ENCODE data around the gene TTC24.

TTC24 gene

GRCh38 chr1:156571919-156572662 lies 7.4 kb upstream of the TTC24 start, which contains the start of gene IQGAP3:
TSS of gene IQGAP3 (minus strand) at chr1:156572565. CDS start at chr1:156572529, 36 bp downstream.
- Histone ChIP-seq H3K27me3 (ENCODE audit: control insufficient read depth, insufficient read depth, low read length) (no peaks in the 10 kb centered on the region), H3K9me3 (ENCODE audit: control insufficient read depth, insufficient read depth, low read length) (no peaks in the 10 kb centered on the region), H3K4me1 (ENCODE audit: control insufficient read depth, insufficient read depth, low read length) (peaks cover 1% of the 10 kb centered on the region; the same call in 1 of the 2 replicates), H3K4me3 (ENCODE audit: low read length) (peak within 1 kb of the TSS; percentile 97), H3K27ac (ENCODE audit: low read length) (no peak within 1 kb of the TSS), H3K36me3 (ENCODE audit: control insufficient read depth, insufficient read depth, low read length) (no peaks in the 10 kb centered on the region)
- DNase-seq (ENCODE audit: low read depth, low spot score): peak; percentile 57
- WGBS (ENCODE audit: insufficient coverage, insufficient read length): no CpG with 5 or more reads among the region's 38 CpGs

GRCh38 chr1:156572663-156573018 lies 6.9 kb upstream of the TTC24 start:
- H3K4me3 ChIP-seq (ENCODE audit: low read length): peak overlapping the region; percentile 1; the same call in 1 of the 2 replicates
- no peak overlapping the region for H3K27ac ChIP-seq (ENCODE audit: low read length)
- WGBS (ENCODE audit: insufficient coverage, insufficient read length): no CpG with 5 or more reads among the region's 10 CpGs
- no peak for DNase-seq (ENCODE audit: low read depth, low spot score)
- H3K9me3 ChIP-seq (ENCODE audit: control insufficient read depth, insufficient read depth, low read length): no peaks in the 10 kb centered on the region
- H3K4me1 ChIP-seq (ENCODE audit: control insufficient read depth, insufficient read depth, low read length): peaks cover 1% of the 10 kb centered on the region; the same call in 1 of the 2 replicates
- no peaks in the 10 kb centered on the region for H3K36me3 ChIP-seq (ENCODE audit: control insufficient read depth, insufficient read depth, low read length)
- H3K27me3 ChIP-seq (ENCODE audit: control insufficient read depth, insufficient read depth, low read length): no peaks in the 10 kb centered on the region

GRCh38 chr1:156574039-156574633 lies 5.4 kb upstream of the TTC24 start:
- Histone ChIP-seq H3K9me3 (ENCODE audit: control insufficient read depth, insufficient read depth, low read length) (no peaks in the 10 kb centered on the region), H3K4me1 (ENCODE audit: control insufficient read depth, insufficient read depth, low read length) (peaks cover 1% of the 10 kb centered on the region; the same call in 1 of the 2 replicates), H3K27ac (ENCODE audit: low read length) (no peak overlapping the region), H3K4me3 (ENCODE audit: low read length) (no peak overlapping the region), H3K36me3 (ENCODE audit: control insufficient read depth, insufficient read depth, low read length) (no peaks in the 10 kb centered on the region), H3K27me3 (ENCODE audit: control insufficient read depth, insufficient read depth, low read length) (no peaks in the 10 kb centered on the region)
- no CpG with 5 or more reads among the region's 2 CpGs for WGBS (ENCODE audit: insufficient coverage, insufficient read length)
- no peak for DNase-seq (ENCODE audit: low read depth, low spot score)

- Histone ChIP-seq H3K27me3 (ENCODE audit: control insufficient read depth, insufficient read depth, low read length) (no peaks in the 10 kb centered on the region), H3K27ac (ENCODE audit: low read length) (no peak overlapping the region), H3K4me3 (ENCODE audit: low read length) (no peak overlapping the region), H3K9me3 (ENCODE audit: control insufficient read depth, insufficient read depth, low read length) (no peaks in the 10 kb centered on the region), H3K4me1 (ENCODE audit: control insufficient read depth, insufficient read depth, low read length) (no peaks in the 10 kb centered on the region; the same call in 1 of the 2 replicates), H3K36me3 (ENCODE audit: control insufficient read depth, insufficient read depth, low read length) (no peaks in the 10 kb centered on the region)
- DNase-seq (ENCODE audit: low read depth, low spot score): no peak
- no CpG with 5 or more reads among the region's 3 CpGs for WGBS (ENCODE audit: insufficient coverage, insufficient read length)
These were observed 2.0 kb upstream of the TTC24 start for GRCh38 chr1:156577550-156577949.

GRCh38 chr1:156578055-156578454 lies 1.5 kb upstream of the TTC24 start:
- no peaks in the 10 kb centered on the region for H3K27me3 ChIP-seq (ENCODE audit: control insufficient read depth, insufficient read depth, low read length)
- WGBS (ENCODE audit: insufficient coverage, insufficient read length): no CpG with 5 or more reads among the region's 7 CpGs
- H3K4me1 ChIP-seq (ENCODE audit: control insufficient read depth, insufficient read depth, low read length): no peaks in the 10 kb centered on the region
- DNase-seq (ENCODE audit: low read depth, low spot score): no peak
- H3K4me3 ChIP-seq (ENCODE audit: low read length): no peak overlapping the region
- no peaks in the 10 kb centered on the region for H3K36me3 ChIP-seq (ENCODE audit: control insufficient read depth, insufficient read depth, low read length)
- no peak overlapping the region for H3K27ac ChIP-seq (ENCODE audit: low read length)
- H3K9me3 ChIP-seq (ENCODE audit: control insufficient read depth, insufficient read depth, low read length): no peaks in the 10 kb centered on the region

- Histone ChIP-seq H3K36me3 (ENCODE audit: control insufficient read depth, insufficient read depth, low read length) (no peaks in the 10 kb centered on the region), H3K27me3 (ENCODE audit: control insufficient read depth, insufficient read depth, low read length) (no peaks in the 10 kb centered on the region), H3K27ac (ENCODE audit: low read length) (no peak overlapping the region), H3K4me1 (ENCODE audit: control insufficient read depth, insufficient read depth, low read length) (peaks cover 5% of the 10 kb centered on the region), H3K4me3 (ENCODE audit: low read length) (no peak overlapping the region), H3K9me3 (ENCODE audit: control insufficient read depth, insufficient read depth, low read length) (no peaks in the 10 kb centered on the region)
- DNase-seq (ENCODE audit: low read depth, low spot score): no peak
- WGBS (ENCODE audit: insufficient coverage, insufficient read length): no CpG with 5 or more reads among the region's 21 CpGs
These were observed 2.3 kb downstream of the TTC24 start for GRCh38 chr1:156581661-156582387.

GRCh38 chr1:156582388-156583017 lies 3.0 kb downstream of the TTC24 start:
- Histone ChIP-seq H3K9me3 (ENCODE audit: control insufficient read depth, insufficient read depth, low read length) (no peaks in the 10 kb centered on the region), H3K27me3 (ENCODE audit: control insufficient read depth, insufficient read depth, low read length) (no peaks in the 10 kb centered on the region), H3K36me3 (ENCODE audit: control insufficient read depth, insufficient read depth, low read length) (no peaks in the 10 kb centered on the region), H3K4me3 (ENCODE audit: low read length) (no peak overlapping the region), H3K27ac (ENCODE audit: low read length) (no peak overlapping the region), H3K4me1 (ENCODE audit: control insufficient read depth, insufficient read depth, low read length) (peaks cover 5% of the 10 kb centered on the region)
- no CpG with 5 or more reads among the region's 9 CpGs for WGBS (ENCODE audit: insufficient coverage, insufficient read length)
- DNase-seq (ENCODE audit: low read depth, low spot score): no peak

- Histone ChIP-seq H3K36me3 (ENCODE audit: control insufficient read depth, insufficient read depth, low read length) (no peaks in the 10 kb centered on the region), H3K4me3 (ENCODE audit: low read length) (no peak overlapping the region), H3K4me1 (ENCODE audit: control insufficient read depth, insufficient read depth, low read length) (peaks cover 5% of the 10 kb centered on the region), H3K9me3 (ENCODE audit: control insufficient read depth, insufficient read depth, low read length) (no peaks in the 10 kb centered on the region), H3K27me3 (ENCODE audit: control insufficient read depth, insufficient read depth, low read length) (no peaks in the 10 kb centered on the region), H3K27ac (ENCODE audit: low read length) (no peak overlapping the region)
- no CpG with 5 or more reads among the region's 20 CpGs for WGBS (ENCODE audit: insufficient coverage, insufficient read length)
- peak; percentile 90 for DNase-seq (ENCODE audit: low read depth, low spot score)
These were observed 4.5 kb downstream of the TTC24 start for GRCh38 chr1:156583821-156584622.

- no peak overlapping the region for H3K27ac ChIP-seq (ENCODE audit: low read length)
- H3K27me3 ChIP-seq (ENCODE audit: control insufficient read depth, insufficient read depth, low read length): no peaks in the 10 kb centered on the region
- peak; percentile 66 for DNase-seq (ENCODE audit: low read depth, low spot score)
- no peaks in the 10 kb centered on the region for H3K36me3 ChIP-seq (ENCODE audit: control insufficient read depth, insufficient read depth, low read length)
- no CpG with 5 or more reads among the region's 11 CpGs for WGBS (ENCODE audit: insufficient coverage, insufficient read length)
- no peaks in the 10 kb centered on the region for H3K9me3 ChIP-seq (ENCODE audit: control insufficient read depth, insufficient read depth, low read length)
- no peak overlapping the region for H3K4me3 ChIP-seq (ENCODE audit: low read length)
- H3K4me1 ChIP-seq (ENCODE audit: control insufficient read depth, insufficient read depth, low read length): peaks cover 5% of the 10 kb centered on the region
These were observed 5.3 kb downstream of the TTC24 start for GRCh38 chr1:156584813-156585212.

Data from iPS DF 6.9 (cell line).